Right ventricle myocardium superior (tissue), 1 donor: Measurements from ENCODE around the gene PCSK4. TPM values are rescaled to one million over a fixed set of nuclear protein-coding genes. Genes with fewer than 3 reads are reported as not detected.

Experiments used
- ATAC-seq: fragments of 200-7000 bp; cut with Tn5 transposase; one replicate; pipeline ENCODE4 v1.9.1; 2020; ENCODE audit warnings: mild to moderate bottlenecking; ENCODE audit not compliant: poor library complexity
- DNase-seq: peaks from one replicate; pipeline ENCODE4 v3.0.0-alpha.2; 2020
- intact Hi-C: fragments of 100-400 bp; cut with DNase I; formaldehyde crosslinking; loops from one replicate; pipeline ENCODE4 v1.11.2; 2022
- total RNA-seq: library from RNA; stranded (reverse); fragmentation: NEBNext Ultra II Directional; extraction: Animal tissue kit (Norgen Biotek cat#: 25700); gene quantifications from one replicate; pipeline ENCODE4 v1.2.1, GENCODE V29; 2021
- donor health status: DM: no; HTN: yes; CAD: no; lungs with severe emphysema.

The PCSK4 gene
- total RNA-seq, 1 donor from 2014 or later: 1.4 TPM

- ATAC-seq (no peak), DNase-seq (no peak)
- intact Hi-C loops: no loop called here
Observed at GRCh38 chr19:1434040-1434366, 56.1 kb downstream of the PCSK4 start.

- DNase-seq (no peak), ATAC-seq (no peak)
- intact Hi-C loops: no loop called here
Observed at GRCh38 chr19:1433119-1434039, 56.8 kb downstream of the PCSK4 start.

GRCh38 chr19:1432507-1432887, 57.7 kb downstream of the PCSK4 start:
- ATAC-seq: no peak
- no peak for DNase-seq
- intact Hi-C loops: no loop called here

DNA sequence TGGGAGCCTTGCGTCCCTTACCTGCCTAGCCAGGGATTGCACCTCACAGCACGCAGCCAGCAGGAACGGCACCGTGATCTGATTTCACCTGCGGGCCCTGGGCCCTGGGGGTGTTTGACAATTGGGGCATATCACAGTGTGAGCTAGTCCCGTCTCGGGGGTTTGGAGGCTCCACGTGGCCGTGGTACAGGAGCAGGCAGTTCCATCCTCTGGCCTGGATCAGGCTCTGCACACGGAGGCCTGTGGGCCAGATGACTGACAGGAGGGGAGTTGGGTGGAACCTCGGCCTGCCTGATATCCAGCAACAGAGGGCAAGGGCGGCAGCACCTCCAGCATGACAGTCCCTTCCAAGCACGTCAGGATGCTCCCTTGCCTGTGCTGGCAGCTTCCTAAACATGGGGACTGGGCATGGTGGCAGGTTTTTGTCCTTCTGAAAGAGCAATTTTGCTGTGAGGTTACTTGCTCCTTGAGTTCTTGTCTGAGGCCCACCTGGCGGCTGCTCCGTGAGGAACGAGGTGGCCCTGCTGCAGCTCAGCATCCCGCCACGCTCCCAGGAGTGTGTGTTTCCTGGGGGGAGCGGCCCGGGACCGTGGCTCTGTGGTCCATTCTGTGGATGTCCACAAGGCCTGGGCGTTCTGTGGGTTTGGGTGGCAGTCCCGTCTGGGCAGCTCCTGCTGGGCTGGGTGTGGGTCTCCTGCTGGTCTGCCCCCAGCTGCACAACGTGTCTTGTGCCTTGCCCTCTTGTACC, 58.2 kb downstream of the PCSK4 start:
- ATAC-seq (no peak), DNase-seq (no peak)
- intact Hi-C loops: no loop called here

Other genes with a start within 250 kb of the PCSK4 start
- gene ATP5F1D, start 248.6 kb downstream of the PCSK4 start, total RNA-seq: 692 TPM
- 54.1 TPM for gene MIDN, start 241.8 kb downstream of the PCSK4 start, total RNA-seq
- 219 TPM for gene CIRBP, start 221.0 kb downstream of the PCSK4 start, total RNA-seq
- 12.4 TPM for gene FAM174C, start 214.8 kb downstream of the PCSK4 start, total RNA-seq
- not detected for gene EFNA2, start 204.5 kb downstream of the PCSK4 start, total RNA-seq
- 461 TPM for gene NDUFS7, start 106.4 kb downstream of the PCSK4 start, total RNA-seq
- 93.5 TPM for gene GAMT, start 88.8 kb downstream of the PCSK4 start, total RNA-seq
- 82.9 TPM for gene DAZAP1, start 82.8 kb downstream of the PCSK4 start, total RNA-seq
- 671 TPM for gene RPS15, start 52.0 kb downstream of the PCSK4 start, total RNA-seq
- 0.22 TPM for gene APC2, start 40.2 kb downstream of the PCSK4 start, total RNA-seq
- gene C19orf25, start 11.1 kb downstream of the PCSK4 start, total RNA-seq: 18.3 TPM
- 1.1 TPM for gene REEP6, start 831 bp upstream of the PCSK4 start, total RNA-seq
- 22.5 TPM for gene ADAMTSL5, start 22.7 kb upstream of the PCSK4 start, total RNA-seq
- gene PLK5, start 33.7 kb upstream of the PCSK4 start, total RNA-seq: not detected
- 8.0 TPM for gene MEX3D, start 78.0 kb upstream of the PCSK4 start, total RNA-seq
- gene MBD3, start 102.5 kb upstream of the PCSK4 start, total RNA-seq: 52.4 TPM
- 1,222 TPM for gene UQCR11, start 115.1 kb upstream of the PCSK4 start, total RNA-seq
- gene TCF3, start 162.3 kb upstream of the PCSK4 start, total RNA-seq: 20.0 TPM